ENCODE data around the gene PLXNC1.

GRCh38 chr12:94191811-94192210 is 43.4 kb downstream of the PLXNC1 start:
- TF ChIP-seq CTCF (conservative IDR thresholded peaks at IDR 0.05; ENCODE audit: low read length) (no peak), EZH2phosphoT487 (IDR thresholded peaks at IDR 0.05; ENCODE audit: borderline replicate concordance) (no peak)

Data from Loucy (cell line).